Spleen (tissue), 7 donors: ENCODE results near the gene IFT81.

Experiments
- POLR2A ChIP-seq, 3 donors: fragments of 450-650 bp; IDR thresholded peaks; one replicate each; pipeline ENCODE4 v1.5.1; 2017; ENCODE audit warnings: antibody characterized with exemption in 3 of 3, mild to moderate bottlenecking in 1 of 3
- TF ChIP-seq, protein P1 (sequence below), 11 experiments: fragments of 200-600 bp in 7 of 11; fragments of 450-650 bp in 4 of 11; sonication (generic) in 4 of 11; IDR thresholded peaks in 8 of 11; conservative IDR thresholded peaks in 3 of 11; 1 replicate in 7 of 11; 2 replicates in 4 of 11; pipeline versions ENCODE4 v1.4.0 to v1.8.0; 2016 to 2021; ENCODE audit warnings: antibody characterized with exemption in 11 of 11, inconsistent platforms in 4 of 11, mild to moderate bottlenecking in 1 of 11
- donor health status: DM: no; HTN: no; CAD: no; lungs with moderate emphysema.
- donor health status: DM: no; HTN: no; CAD: no.
- donor health status: DM: no; HTN: no; CAD: no.

DNA sequence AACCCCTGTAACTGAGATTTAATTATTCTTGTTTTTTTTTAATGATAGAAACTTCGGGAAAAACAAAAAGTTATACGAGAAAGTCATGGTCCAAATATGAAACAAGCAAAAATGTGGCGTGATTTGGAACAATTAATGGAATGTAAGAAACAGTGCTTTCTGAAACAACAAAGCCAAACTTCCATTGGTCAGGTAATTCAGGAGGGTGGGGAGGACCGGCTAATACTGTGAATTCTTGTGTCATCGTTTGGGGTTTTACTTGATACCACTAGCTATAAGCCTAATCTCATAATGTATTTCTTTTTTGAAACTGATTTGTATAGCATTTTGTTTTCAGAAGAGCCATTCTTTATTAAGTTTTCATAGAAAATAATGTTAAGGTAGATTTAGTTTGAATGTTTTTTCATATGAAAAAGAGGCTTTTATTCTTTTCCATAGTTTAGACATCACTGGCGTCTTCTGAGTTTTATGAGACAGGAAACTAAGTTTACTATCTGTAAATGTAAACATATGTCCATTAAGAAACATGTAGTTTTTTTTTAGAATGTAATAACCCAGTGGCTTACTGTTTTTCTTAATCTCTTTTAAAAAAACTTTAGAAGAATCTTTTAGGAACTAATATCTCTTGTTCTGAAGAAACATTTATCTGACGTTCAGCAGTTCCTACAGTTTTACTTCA, 94.0 kb downstream of the IFT81 start:
- TF ChIP-seq, protein P1, sequence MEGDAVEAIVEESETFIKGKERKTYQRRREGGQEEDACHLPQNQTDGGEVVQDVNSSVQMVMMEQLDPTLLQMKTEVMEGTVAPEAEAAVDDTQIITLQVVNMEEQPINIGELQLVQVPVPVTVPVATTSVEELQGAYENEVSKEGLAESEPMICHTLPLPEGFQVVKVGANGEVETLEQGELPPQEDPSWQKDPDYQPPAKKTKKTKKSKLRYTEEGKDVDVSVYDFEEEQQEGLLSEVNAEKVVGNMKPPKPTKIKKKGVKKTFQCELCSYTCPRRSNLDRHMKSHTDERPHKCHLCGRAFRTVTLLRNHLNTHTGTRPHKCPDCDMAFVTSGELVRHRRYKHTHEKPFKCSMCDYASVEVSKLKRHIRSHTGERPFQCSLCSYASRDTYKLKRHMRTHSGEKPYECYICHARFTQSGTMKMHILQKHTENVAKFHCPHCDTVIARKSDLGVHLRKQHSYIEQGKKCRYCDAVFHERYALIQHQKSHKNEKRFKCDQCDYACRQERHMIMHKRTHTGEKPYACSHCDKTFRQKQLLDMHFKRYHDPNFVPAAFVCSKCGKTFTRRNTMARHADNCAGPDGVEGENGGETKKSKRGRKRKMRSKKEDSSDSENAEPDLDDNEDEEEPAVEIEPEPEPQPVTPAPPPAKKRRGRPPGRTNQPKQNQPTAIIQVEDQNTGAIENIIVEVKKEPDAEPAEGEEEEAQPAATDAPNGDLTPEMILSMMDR (IDR thresholded peaks at IDR 0.05 in 8 of 11, conservative IDR thresholded peaks at IDR 0.05 in 3 of 11): no peak
- no peak for TF ChIP-seq POLR2A (IDR thresholded peaks at IDR 0.05)
